ENCODE measurements around the gene NT5C1A. TPM values are rescaled to one million over a fixed set of nuclear protein-coding genes. Genes with fewer than 3 reads are reported as not detected.
A peak's percentile ranks its signal among the peaks of the same experiment; 100 is the strongest.

NT5C1A gene
- total RNA-seq, 1 donor from 2014 or later = not detected

GRCh38 chr1:39640861-39641260, 31.0 kb downstream of the NT5C1A start:
- peaks cover 5% of the 10 kb centered on the region for H3K4me1 Mint-ChIP-seq (ENCODE audit: unreplicated experiment)
- H3K9me3 Mint-ChIP-seq (ENCODE audit: unreplicated experiment) = no peaks in the 10 kb centered on the region
- H3K27ac Mint-ChIP-seq (ENCODE audit: unreplicated experiment) = no peak overlapping the region
- TF ChIP-seq CTCF (IDR thresholded peaks at IDR 0.05; ENCODE audit: unreplicated experiment) = no peak
- H3K36me3 Mint-ChIP-seq (ENCODE audit: low read depth, unreplicated experiment) = no peaks in the 10 kb centered on the region
- H3K27me3 Mint-ChIP-seq (ENCODE audit: unreplicated experiment) = peaks cover 18% of the 10 kb centered on the region
- H3K4me3 Mint-ChIP-seq (ENCODE audit: unreplicated experiment) = no peak overlapping the region
- DNase-seq (ENCODE audit: low spot score) = no peak

DNA sequence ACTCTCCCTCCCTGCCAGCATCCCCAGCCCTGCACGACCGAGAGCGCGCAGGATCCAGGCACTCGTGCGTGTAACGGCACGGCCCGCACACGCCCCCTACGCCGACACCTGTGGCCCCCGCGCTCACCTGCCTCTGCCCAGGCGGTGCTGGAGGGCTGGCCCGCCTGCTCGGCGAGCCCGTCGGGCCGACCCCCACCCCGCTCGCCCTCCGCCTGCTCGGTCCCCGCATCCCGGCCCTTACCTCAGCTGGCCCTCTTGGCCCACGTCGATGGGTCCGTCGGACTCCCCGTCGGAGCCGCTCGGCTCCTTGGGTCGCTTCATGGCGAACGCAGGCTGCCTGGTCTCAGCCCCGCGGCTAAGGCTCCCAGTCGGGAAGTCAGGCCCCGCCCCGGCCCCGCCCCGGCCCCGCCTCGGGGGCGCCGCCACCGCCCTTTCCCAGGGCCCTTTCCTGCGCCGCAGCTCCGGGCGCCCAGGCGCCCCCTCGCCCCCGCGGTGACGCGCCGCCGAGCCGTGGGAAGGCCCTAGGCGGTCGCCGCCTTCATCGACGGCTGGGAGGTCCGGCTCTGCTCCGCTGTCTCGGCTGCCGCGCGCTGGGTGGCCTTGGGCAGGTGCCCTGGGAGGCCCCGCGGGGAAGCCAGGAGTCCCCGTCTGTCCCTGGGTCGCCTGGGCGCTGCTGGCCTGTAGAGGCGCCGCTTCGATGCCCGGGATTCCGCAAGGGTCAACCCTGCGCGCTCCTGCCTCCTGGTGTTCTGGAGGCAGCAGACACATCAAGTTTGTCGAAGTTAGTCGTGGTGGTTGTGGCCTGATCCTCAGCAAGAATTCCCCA, 32.4 kb downstream of the NT5C1A start, which contains the start of gene HEYL:
Gene HEYL (minus strand): TSS at position 339 of the 826 bp plus-strand sequence. CDS start 18 bp downstream, at position 321.
- H3K4me3 Mint-ChIP-seq (ENCODE audit: unreplicated experiment) = peak within 1 kb of the TSS; percentile 73
- peaks cover 10% of the 10 kb centered on the region for H3K4me1 Mint-ChIP-seq (ENCODE audit: unreplicated experiment)
- H3K36me3 Mint-ChIP-seq (ENCODE audit: low read depth, unreplicated experiment) = no peaks in the 10 kb centered on the region
- DNase-seq (ENCODE audit: low spot score) = peak; percentile 77
- H3K27ac Mint-ChIP-seq (ENCODE audit: unreplicated experiment) = no peak within 1 kb of the TSS
- H3K27me3 Mint-ChIP-seq (ENCODE audit: unreplicated experiment) = peaks cover 14% of the 10 kb centered on the region
- TF ChIP-seq CTCF (IDR thresholded peaks at IDR 0.05; ENCODE audit: unreplicated experiment) = no peak
- no peaks in the 10 kb centered on the region for H3K9me3 Mint-ChIP-seq (ENCODE audit: unreplicated experiment)

DNA sequence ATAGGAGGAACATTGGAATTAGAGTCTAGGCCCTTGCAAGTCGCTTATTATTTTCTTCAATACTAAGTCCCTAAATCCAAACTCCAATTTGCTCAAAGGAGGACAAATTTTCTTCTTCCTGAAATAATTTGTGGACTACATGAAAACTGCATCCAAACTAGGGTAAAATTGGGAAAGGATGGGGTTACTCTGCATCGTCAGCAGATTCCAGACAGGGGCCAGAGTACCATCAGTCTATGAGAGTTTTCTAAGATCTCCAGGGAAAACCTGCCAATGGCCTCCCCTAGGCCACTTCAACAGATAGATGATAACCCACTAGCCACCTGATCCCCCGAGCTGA, 33.0 kb downstream of the NT5C1A start:
- no peaks in the 10 kb centered on the region for H3K9me3 Mint-ChIP-seq (ENCODE audit: unreplicated experiment)
- H3K4me1 Mint-ChIP-seq (ENCODE audit: unreplicated experiment) = peaks cover 6% of the 10 kb centered on the region
- peaks cover under 1% of the 10 kb centered on the region for H3K36me3 Mint-ChIP-seq (ENCODE audit: low read depth, unreplicated experiment)
- no peak overlapping the region for H3K27ac Mint-ChIP-seq (ENCODE audit: unreplicated experiment)
- DNase-seq (ENCODE audit: low spot score) = no peak
- TF ChIP-seq CTCF (IDR thresholded peaks at IDR 0.05; ENCODE audit: unreplicated experiment) = no peak
- peaks cover 13% of the 10 kb centered on the region for H3K27me3 Mint-ChIP-seq (ENCODE audit: unreplicated experiment)
- no peak overlapping the region for H3K4me3 Mint-ChIP-seq (ENCODE audit: unreplicated experiment)

- H3K36me3 Mint-ChIP-seq (ENCODE audit: low read depth, unreplicated experiment) = peaks cover 3% of the 10 kb centered on the region
- H3K27me3 Mint-ChIP-seq (ENCODE audit: unreplicated experiment) = peaks cover 16% of the 10 kb centered on the region
- no peak for DNase-seq (ENCODE audit: low spot score)
- no peak for TF ChIP-seq CTCF (IDR thresholded peaks at IDR 0.05; ENCODE audit: unreplicated experiment)
- H3K4me1 Mint-ChIP-seq (ENCODE audit: unreplicated experiment) = peaks cover 6% of the 10 kb centered on the region
- H3K4me3 Mint-ChIP-seq (ENCODE audit: unreplicated experiment) = no peak overlapping the region
- H3K27ac Mint-ChIP-seq (ENCODE audit: unreplicated experiment) = no peak overlapping the region
- H3K9me3 Mint-ChIP-seq (ENCODE audit: unreplicated experiment) = no peaks in the 10 kb centered on the region
Observed at GRCh38 chr1:39637361-39637760, 34.5 kb downstream of the NT5C1A start.

DNA sequence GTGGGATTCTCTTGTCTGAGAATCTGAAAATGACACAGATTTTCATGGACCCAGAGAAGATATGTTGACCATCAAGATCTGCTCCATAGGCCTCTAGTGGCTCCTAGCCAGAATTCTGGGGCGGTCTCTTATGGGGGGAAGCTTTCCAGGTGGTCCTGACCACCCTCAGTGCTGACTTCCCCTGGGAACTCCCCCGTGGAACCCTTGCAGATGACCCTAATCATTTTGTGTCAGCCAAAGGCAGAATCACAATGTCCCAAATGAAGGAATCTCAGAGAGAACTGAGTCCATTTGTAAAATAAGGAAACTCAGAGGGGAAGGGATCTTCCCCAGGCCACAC, 36.1 kb downstream of the NT5C1A start:
- Mint-ChIP-seq H3K4me3 (ENCODE audit: unreplicated experiment) (no peak overlapping the region), H3K27me3 (ENCODE audit: unreplicated experiment) (peaks cover 15% of the 10 kb centered on the region), H3K27ac (ENCODE audit: unreplicated experiment) (no peak overlapping the region), H3K9me3 (ENCODE audit: unreplicated experiment) (no peaks in the 10 kb centered on the region), H3K36me3 (ENCODE audit: low read depth, unreplicated experiment) (peaks cover 3% of the 10 kb centered on the region), H3K4me1 (ENCODE audit: unreplicated experiment) (peaks cover 6% of the 10 kb centered on the region)
- TF ChIP-seq CTCF (IDR thresholded peaks at IDR 0.05; ENCODE audit: unreplicated experiment) = no peak
- no peak for DNase-seq (ENCODE audit: low spot score)

Measured in endothelial cell (in vitro differentiated cells).